OCI-LY7 (cell line): Measurements from ENCODE around the gene RHOXF1. TPM values are rescaled to one million over a fixed set of nuclear protein-coding genes. Genes with fewer than 3 reads are reported as not detected.
"Not testable (repeated sequence)": the region's sequence is repeated elsewhere in the genome, so short reads cannot be mapped to it uniquely, and the experiment has no call there.

Experiments used
- BruUV-seq: library from RNA; stranded (reverse); fragments of 400-500 nt; replicated peaks from 2 replicates; lab custom pipeline; 2021; lab: Mats Ljungman, UMichigan
- CTCF ChIA-PET: fragments of 300-600 bp; sonication (Branson Sonifier 250); formaldehyde crosslinking; loops from one replicate; lab custom pipeline; 2022; ENCODE audit warnings: antibody characterized with exemption; ENCODE audit not compliant: unreplicated experiment; lab: Charles Lee
- POLR2A ChIA-PET: fragments of 300-600 bp; sonication (Branson Sonifier 250); formaldehyde crosslinking; loops from one replicate; lab custom pipeline; 2022; ENCODE audit warnings: antibody characterized with exemption; lab: Charles Lee
- DNase-seq: peaks from one replicate; pipeline ENCODE4 v3.0.0-alpha.2; 2015; ENCODE audit warnings: low spot score
- H2AFZ ChIP-seq: fragments of 200-600 bp; sonication (generic), shearing (Covaris generic); 2 replicates; pipeline ENCODE4 v1.6.1; 2014; ENCODE audit warnings: mild to moderate bottlenecking, antibody characterized with exemption, low read length, moderate library complexity
- H3K27ac ChIP-seq: fragments of 200-600 bp; sonication (generic); 2 replicates; pipeline ENCODE4 v1.5.1; 2014; ENCODE audit warnings: mixed run types, low read depth, mild to moderate bottlenecking, moderate library complexity, low read length, inconsistent platforms; ENCODE audit not compliant: poor library complexity, severe bottlenecking
- H3K36me3 ChIP-seq: fragments of 200-600 bp; sonication (generic); 2 replicates; pipeline ENCODE4 v1.6.1; 2014; ENCODE audit warnings: mild to moderate bottlenecking, antibody characterized with exemption, low read length, moderate library complexity, mixed read lengths; ENCODE audit not compliant: insufficient read depth
- H3K4me1 ChIP-seq: fragments of 200-600 bp; sonication (generic); 2 replicates; pipeline ENCODE4 v1.5.1; 2014; ENCODE audit warnings: mild to moderate bottlenecking, low read length; ENCODE audit not compliant: insufficient read depth, poor library complexity, severe bottlenecking
- H3K4me2 ChIP-seq: fragments of 200-600 bp; sonication (generic); 2 replicates; pipeline ENCODE4 v1.6.1; 2014; ENCODE audit warnings: mild to moderate bottlenecking, low read length
- H3K4me3 ChIP-seq: fragments of 200-600 bp; sonication (generic); 2 replicates; pipeline ENCODE4 v1.5.1; 2014; ENCODE audit warnings: mild to moderate bottlenecking, low read depth, low read length; ENCODE audit not compliant: poor library complexity, severe bottlenecking
- H3K79me2 ChIP-seq: fragments of 200-600 bp; sonication (generic); 2 replicates; pipeline ENCODE4 v1.6.1; 2016; ENCODE audit warnings: low read depth, mild to moderate bottlenecking, low read length, moderate library complexity, mixed read lengths; ENCODE audit not compliant: insufficient read depth
- H3K9me2 ChIP-seq: fragments of 200-600 bp; sonication (generic); 2 replicates; pipeline ENCODE4 v1.6.1; 2016; ENCODE audit warnings: mild to moderate bottlenecking, low read length, mixed read lengths; ENCODE audit not compliant: insufficient read depth
- H3K9me3 ChIP-seq: fragments of 200-600 bp; sonication (generic); 2 replicates; pipeline ENCODE4 v1.6.1; 2014; ENCODE audit warnings: mild to moderate bottlenecking, mixed run types, low read length, mixed read lengths
- H4K20me1 ChIP-seq: fragments of 200-600 bp; sonication (generic); 2 replicates; pipeline ENCODE4 v1.6.1; 2014; ENCODE audit warnings: mild to moderate bottlenecking, antibody characterized with exemption, low read length, moderate library complexity, mixed read lengths; ENCODE audit not compliant: insufficient read depth
- CTCF ChIP-seq: fragments of 200-600 bp; sonication (generic); conservative IDR thresholded peaks from 2 replicates; pipeline ENCODE4 v1.5.1; 2014; ENCODE audit warnings: mild to moderate bottlenecking, antibody characterized with exemption, low read length, moderate library complexity, mixed read lengths
- EZH2phosphoT487 ChIP-seq: fragments of 200-600 bp; sonication (generic); IDR thresholded peaks from 2 replicates; pipeline ENCODE4 v1.6.1; 2018; ENCODE audit warnings: low read depth, borderline replicate concordance, mild to moderate bottlenecking, mixed run types, antibody characterized with exemption, low read length, moderate library complexity, mixed read lengths
- intact Hi-C: fragments of 100-400 bp; cut with micrococcal nuclease; formaldehyde crosslinking; loops from one replicate; pipeline ENCODE4 v1.10.0; 2022; ENCODE audit not compliant: unreplicated experiment
- total RNA-seq, 2 experiments: library from RNA; depleted of rRNA in 1 of 2; stranded (reverse); fragments of >200 nt in 1 of 2; shearing (Covaris generic) in 1 of 2; gene quantifications; 2 replicates each; pipeline ENCODE4 v1.2.3, GENCODE V29; 2014 to 2022

RHOXF1 gene
- total RNA-seq, 2 experiments from 2014 or later, result 1.5 TPM; not detected in 1

- no peak overlapping the region for H3K4me3 ChIP-seq
- DNase-seq, result no peak
- H3K9me3 ChIP-seq, result no peaks in the 10 kb centered on the region
- intact Hi-C loops, result no loop called here
- no peaks in the 10 kb centered on the region for H3K79me2 ChIP-seq
- no peaks in the 10 kb centered on the region for H3K36me3 ChIP-seq
- no peak overlapping the region for H3K27ac ChIP-seq
- TF ChIP-seq CTCF (no peak), EZH2phosphoT487 (no peak)
- CTCF ChIA-PET, result no interaction called here
- no TSS peak for BruUV-seq
- no peaks in the 10 kb centered on the region for H3K9me2 ChIP-seq
- no peak overlapping the region for H2AFZ ChIP-seq
- POLR2A ChIA-PET, result interaction anchor here (0.6 kb wide), 2 partner anchors 29 to 861 kb away, joined by 3 to 4 read pairs; no protein-coding TSS in a partner anchor
- no peaks in the 10 kb centered on the region for H4K20me1 ChIP-seq
- no peaks in the 10 kb centered on the region for H3K4me1 ChIP-seq
- H3K4me2 ChIP-seq, result no peak overlapping the region
Measured at GRCh38 chrX:120137439-120137838, 21.7 kb upstream of the RHOXF1 start.

- BruUV-seq, result no TSS peak
- Histone ChIP-seq H3K9me3 (no peaks in the 10 kb centered on the region), H3K4me3 (no peak overlapping the region), H3K36me3 (no peaks in the 10 kb centered on the region), H3K9me2 (no peaks in the 10 kb centered on the region), H2AFZ (no peak overlapping the region), H3K4me2 (no peak overlapping the region), H3K4me1 (no peaks in the 10 kb centered on the region), H3K27ac (no peak overlapping the region), H4K20me1 (no peaks in the 10 kb centered on the region), H3K79me2 (no peaks in the 10 kb centered on the region)
- ChIA-PET POLR2A (no interaction called here), CTCF (no interaction called here)
- TF ChIP-seq CTCF (no peak), EZH2phosphoT487 (no peak)
- no peak for DNase-seq
- intact Hi-C loops, result no loop called here
Measured at GRCh38 chrX:120136840-120137239, 21.1 kb upstream of the RHOXF1 start.

GRCh38 chrX:120136128-120136527 is 20.4 kb upstream of the RHOXF1 start:
- no peaks in the 10 kb centered on the region for H3K4me1 ChIP-seq
- H3K79me2 ChIP-seq, result no peaks in the 10 kb centered on the region
- H3K9me2 ChIP-seq, result no peaks in the 10 kb centered on the region
- TF ChIP-seq CTCF (no peak), EZH2phosphoT487 (no peak)
- H3K36me3 ChIP-seq, result no peaks in the 10 kb centered on the region
- intact Hi-C loops, result no loop called here
- no peak overlapping the region for H3K4me2 ChIP-seq
- H3K4me3 ChIP-seq, result no peak overlapping the region
- no peak overlapping the region for H3K27ac ChIP-seq
- H2AFZ ChIP-seq, result no peak overlapping the region
- H4K20me1 ChIP-seq, result no peaks in the 10 kb centered on the region
- no TSS peak for BruUV-seq
- ChIA-PET CTCF (no interaction called here), POLR2A (no interaction called here)
- no peaks in the 10 kb centered on the region for H3K9me3 ChIP-seq
- no peak for DNase-seq

GRCh38 chrX:120128306-120128846 is 12.7 kb upstream of the RHOXF1 start:
- CTCF ChIA-PET, result not testable (repeated sequence)

More at GRCh38 chrX:120128306-120128846, 12.7 kb upstream of the RHOXF1 start:
- H3K79me2 ChIP-seq, H2AFZ ChIP-seq, H3K9me2 ChIP-seq, H3K36me3 ChIP-seq, H3K27ac ChIP-seq, H3K4me1 ChIP-seq, POLR2A ChIA-PET, H3K4me2 ChIP-seq, intact Hi-C loops, H3K4me3 ChIP-seq, DNase-seq, H4K20me1 ChIP-seq, BruUV-seq, H3K9me3 ChIP-seq: not testable (repeated sequence)
